Measurements from ENCODE around the gene BRD7. TPM values are rescaled to one million over a fixed set of nuclear protein-coding genes. Genes with fewer than 3 reads are reported as not detected.

Gene BRD7
- total and polyA plus RNA-seq, 2 donors = 45.9 to 48.1 TPM

DNA sequence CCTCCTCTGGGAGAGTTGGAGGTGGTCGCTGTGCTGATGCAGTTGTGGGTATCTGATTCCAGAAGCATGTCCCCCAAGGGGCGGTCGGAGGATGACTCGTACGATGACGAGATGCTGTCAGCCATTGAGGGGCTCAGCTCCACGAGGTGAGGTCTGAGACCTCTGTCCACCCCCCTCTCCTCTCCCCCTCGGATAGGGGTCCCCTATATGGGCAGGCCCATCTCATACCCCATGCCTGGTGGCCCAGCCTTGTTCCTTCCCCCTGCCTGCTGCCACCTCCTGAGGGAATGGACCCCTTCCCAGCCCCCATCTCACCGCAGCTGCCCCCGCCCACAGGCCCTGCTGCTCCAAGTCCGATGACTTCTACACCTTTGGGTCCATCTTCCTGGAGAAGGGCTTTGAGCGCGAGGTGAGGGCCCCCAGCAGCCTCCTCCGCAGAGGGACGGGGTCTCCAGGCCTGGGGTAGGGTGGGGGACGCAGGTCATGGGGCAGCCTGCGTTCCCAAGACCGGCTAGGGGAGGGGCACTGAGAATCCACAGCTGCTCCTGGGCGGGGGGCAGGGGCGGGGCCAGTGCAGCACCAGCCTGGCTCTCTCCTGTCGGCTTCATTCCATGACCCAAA lies 63.2 kb downstream of the BRD7 start:
- no peak for DNase-seq (ENCODE audit: extremely low spot score)
- H3K27ac ChIP-seq (ENCODE audit: low read depth) = no peak overlapping the region
- 86% methylated on average over 21 of the region's 21 CpGs for WGBS
- H3K36me3 ChIP-seq (ENCODE audit: insufficient read depth) = no peaks in the 10 kb centered on the region
- no peaks in the 10 kb centered on the region for H3K4me1 ChIP-seq (ENCODE audit: insufficient read depth)
- no peak overlapping the region for H3K4me3 ChIP-seq (ENCODE audit: low read depth, low read length)

DNA sequence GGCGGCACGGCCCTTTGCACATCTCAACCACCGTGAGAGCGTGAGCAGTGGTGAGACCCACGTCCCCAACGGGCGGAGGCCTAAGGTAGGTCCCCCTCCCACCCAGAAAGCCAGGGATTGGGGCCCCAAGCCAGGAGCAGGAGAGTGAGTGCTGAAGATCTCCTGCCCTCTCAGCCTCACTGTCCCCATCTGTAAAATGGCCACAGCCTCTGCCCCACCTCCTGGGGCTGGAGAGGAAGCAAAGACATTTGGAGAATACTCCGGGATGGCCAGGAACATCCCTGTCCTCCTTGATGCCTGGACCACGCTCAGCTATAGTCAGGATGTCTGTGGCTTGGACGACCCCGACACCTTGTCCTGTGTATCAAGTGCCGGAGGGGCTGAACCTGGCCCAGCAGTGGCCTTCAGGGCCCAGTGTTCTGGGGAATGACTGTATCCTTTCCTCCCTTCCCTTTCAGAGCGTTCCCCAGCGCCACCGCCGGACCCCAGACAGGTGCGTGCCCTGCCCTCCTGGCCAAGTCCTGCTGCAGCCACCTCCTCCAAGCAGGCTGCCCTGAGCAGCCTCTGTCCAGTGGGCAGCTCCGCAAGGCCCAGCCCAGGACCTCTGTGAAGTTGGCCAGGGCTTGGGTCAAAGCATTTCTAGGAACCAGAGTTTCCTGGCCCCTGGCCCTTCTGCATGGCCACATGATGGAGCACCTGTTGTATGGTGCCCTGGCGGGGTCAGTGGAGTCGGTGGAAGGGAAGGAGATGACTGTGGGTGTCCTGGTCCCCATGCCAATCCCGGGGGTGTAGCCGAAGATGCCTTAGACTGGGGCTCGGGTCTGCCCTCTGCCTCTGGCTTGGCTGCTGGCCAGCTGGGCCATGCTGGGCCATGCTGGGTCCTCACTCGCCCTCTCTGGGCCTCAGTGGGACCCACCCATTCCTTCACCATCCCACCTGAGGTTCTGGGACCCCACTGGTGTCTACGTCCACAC lies 64.0 kb downstream of the BRD7 start:
- Histone ChIP-seq H3K4me3 (ENCODE audit: low read depth, low read length) (no peak overlapping the region), H3K27ac (ENCODE audit: low read depth) (no peak overlapping the region), H3K36me3 (ENCODE audit: insufficient read depth) (no peaks in the 10 kb centered on the region), H3K4me1 (ENCODE audit: insufficient read depth) (no peaks in the 10 kb centered on the region)
- 94% methylated on average over 25 of the region's 25 CpGs for WGBS
- no peak for DNase-seq (ENCODE audit: extremely low spot score)

DNA sequence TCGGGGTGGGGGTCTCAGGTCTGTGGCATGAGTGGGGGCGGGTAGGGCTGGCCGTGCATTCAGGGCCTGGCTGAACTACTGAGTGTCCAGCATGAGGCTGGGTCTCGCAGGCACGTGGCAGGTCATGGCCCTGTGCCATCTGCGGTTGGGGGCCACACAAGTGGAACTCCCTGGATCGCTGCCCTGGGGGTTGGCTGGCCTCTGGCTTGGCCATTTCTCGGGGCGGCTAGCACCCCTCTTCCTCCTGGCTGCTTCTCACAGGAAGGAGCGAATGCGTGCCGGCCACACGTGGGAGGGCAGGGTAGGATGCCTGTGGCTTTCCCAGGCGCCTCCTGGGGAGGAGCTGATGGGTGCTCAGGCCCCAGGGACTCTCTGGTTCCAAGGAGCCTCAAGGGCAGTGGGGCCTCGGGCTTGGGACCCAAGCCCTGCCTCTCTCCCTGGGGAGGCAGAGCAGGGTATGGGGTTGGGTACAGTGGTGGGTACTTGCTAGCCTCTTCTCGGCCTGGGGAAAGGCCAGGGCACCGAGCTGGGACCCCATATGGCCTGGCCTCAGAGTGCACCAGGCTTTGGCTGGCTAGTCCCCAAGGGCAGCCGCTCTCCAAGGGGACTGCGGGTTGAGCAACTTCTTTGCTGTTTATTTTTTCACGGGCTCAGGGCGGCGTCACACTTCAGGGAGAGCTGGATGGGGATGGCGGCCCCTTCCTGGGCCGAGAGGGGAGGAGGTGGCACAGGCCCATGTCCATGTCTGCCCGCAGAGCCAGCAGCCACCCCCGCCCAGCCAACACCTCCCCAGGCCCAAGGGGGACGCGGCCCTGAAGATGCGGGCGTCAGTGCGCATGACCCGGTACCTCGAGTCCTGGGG lies 65.0 kb downstream of the BRD7 start:
- H3K4me3 ChIP-seq (ENCODE audit: low read depth, low read length) = no peak overlapping the region
- WGBS = 82% methylated on average over 33 of the region's 33 CpGs
- H3K4me1 ChIP-seq (ENCODE audit: insufficient read depth) = no peaks in the 10 kb centered on the region
- H3K27ac ChIP-seq (ENCODE audit: low read depth) = no peak overlapping the region
- no peaks in the 10 kb centered on the region for H3K36me3 ChIP-seq (ENCODE audit: insufficient read depth)
- DNase-seq (ENCODE audit: extremely low spot score) = no peak

DNA sequence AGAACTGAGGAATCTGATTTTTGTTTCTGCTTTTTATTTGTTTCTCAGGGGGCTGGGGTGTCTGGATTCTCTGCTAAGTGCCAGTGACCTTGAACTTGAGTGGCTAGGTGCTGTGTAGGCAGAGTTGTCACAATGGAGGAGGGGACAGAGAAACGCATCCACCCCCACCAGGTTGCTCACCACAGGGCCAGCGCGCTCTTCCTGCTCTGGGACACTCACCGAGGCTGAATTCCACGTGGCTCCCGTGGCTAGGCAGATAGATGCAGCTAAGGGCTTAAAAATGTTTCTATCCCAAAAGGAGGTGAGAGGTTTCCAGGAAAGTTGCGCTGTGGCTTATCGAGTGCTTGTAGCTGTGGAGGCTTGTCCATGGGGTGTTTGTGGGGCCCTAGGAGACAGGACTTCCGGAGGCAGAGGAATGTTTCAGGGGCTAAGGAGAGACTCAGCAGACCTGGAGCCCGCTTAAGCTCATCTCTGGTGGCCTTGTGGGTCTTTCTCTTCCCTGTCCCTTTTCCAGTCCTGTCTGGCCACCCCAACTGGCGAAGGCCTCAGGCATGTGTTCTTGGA lies 65.7 kb downstream of the BRD7 start:
- no peaks in the 10 kb centered on the region for H3K36me3 ChIP-seq (ENCODE audit: insufficient read depth)
- H3K4me3 ChIP-seq (ENCODE audit: low read depth, low read length) = no peak overlapping the region
- H3K4me1 ChIP-seq (ENCODE audit: insufficient read depth) = no peaks in the 10 kb centered on the region
- WGBS = 83% methylated on average over 11 of the region's 11 CpGs
- DNase-seq (ENCODE audit: extremely low spot score) = no peak
- H3K27ac ChIP-seq (ENCODE audit: low read depth) = no peak overlapping the region

DNA sequence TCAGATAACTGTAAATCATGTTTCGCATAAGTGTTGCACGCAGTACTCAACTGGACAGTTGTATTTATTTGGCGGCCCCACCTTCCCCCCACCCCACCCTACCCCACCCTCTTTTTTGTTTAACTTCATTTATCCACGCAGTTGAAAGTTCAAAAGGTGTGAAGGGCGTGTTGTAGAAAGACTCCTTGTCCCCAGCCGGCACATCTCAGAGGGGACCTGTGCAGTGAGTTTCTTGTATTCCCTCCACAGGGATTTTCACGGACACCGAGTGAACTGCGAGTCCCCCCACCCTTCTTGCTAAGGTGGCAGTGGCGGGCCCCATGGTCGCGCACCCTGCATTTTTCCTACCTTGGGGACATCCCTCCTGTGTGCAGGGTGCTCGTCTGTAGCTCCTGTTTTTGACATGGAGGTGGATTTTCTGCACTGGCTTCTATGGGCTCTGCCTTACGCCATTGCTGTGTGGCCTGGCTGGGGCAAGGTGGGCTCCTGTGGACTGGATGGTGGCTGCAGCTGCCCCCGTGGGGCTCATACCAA lies 66.2 kb downstream of the BRD7 start:
- WGBS = 88% methylated on average over 15 of the region's 15 CpGs
- no peak for DNase-seq (ENCODE audit: extremely low spot score)
- Histone ChIP-seq H3K27ac (ENCODE audit: low read depth) (no peak overlapping the region), H3K36me3 (ENCODE audit: insufficient read depth) (no peaks in the 10 kb centered on the region), H3K4me3 (ENCODE audit: low read depth, low read length) (no peak overlapping the region), H3K4me1 (ENCODE audit: insufficient read depth) (no peaks in the 10 kb centered on the region)

DNA sequence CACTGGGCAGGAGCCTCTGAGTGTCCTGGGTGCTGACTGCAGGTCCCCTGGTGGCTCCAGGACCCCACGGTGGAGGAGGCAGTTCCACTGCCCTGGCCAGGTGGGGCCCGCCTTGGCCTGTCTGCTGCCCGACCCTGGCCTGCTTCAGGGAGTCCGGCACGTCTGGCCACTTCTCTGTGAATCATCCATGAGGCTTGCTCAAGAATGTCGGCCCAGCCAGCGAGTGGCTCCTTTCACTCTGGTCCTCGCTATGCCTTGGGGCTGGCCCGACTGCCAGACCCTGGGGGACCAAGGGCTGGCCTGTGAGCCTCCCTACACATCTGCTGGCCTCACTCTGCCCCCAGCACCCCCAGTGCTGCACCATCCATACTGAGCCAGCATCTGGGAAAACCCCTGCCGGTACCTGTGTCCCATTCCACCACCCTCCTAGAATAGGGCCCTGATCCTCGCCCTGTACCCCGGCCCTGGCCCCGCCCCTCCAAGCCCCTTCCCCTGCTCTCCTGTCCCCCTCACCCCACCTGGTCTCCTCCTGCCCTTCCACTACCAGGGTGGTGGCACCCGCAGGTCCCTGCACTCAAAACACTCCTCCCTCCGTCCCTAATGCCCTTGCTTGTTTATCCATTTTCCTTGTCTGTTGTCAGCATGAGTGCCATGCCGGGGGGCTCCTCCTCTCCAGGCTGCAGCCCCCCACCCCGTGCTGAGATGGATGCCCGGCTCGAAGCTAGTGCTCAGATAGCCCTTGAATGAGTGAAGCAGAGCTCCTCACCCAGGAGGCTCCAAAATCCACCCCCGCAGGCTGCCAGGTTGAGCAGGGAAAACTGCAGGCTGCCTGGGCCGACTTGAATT lies 66.9 kb downstream of the BRD7 start:
- no peak overlapping the region for H3K4me3 ChIP-seq (ENCODE audit: low read depth, low read length)
- H3K36me3 ChIP-seq (ENCODE audit: insufficient read depth) = no peaks in the 10 kb centered on the region
- H3K27ac ChIP-seq (ENCODE audit: low read depth) = no peak overlapping the region
- DNase-seq (ENCODE audit: extremely low spot score) = no peak
- 68% methylated on average over 21 of the region's 21 CpGs for WGBS
- H3K4me1 ChIP-seq (ENCODE audit: insufficient read depth) = no peaks in the 10 kb centered on the region

DNA sequence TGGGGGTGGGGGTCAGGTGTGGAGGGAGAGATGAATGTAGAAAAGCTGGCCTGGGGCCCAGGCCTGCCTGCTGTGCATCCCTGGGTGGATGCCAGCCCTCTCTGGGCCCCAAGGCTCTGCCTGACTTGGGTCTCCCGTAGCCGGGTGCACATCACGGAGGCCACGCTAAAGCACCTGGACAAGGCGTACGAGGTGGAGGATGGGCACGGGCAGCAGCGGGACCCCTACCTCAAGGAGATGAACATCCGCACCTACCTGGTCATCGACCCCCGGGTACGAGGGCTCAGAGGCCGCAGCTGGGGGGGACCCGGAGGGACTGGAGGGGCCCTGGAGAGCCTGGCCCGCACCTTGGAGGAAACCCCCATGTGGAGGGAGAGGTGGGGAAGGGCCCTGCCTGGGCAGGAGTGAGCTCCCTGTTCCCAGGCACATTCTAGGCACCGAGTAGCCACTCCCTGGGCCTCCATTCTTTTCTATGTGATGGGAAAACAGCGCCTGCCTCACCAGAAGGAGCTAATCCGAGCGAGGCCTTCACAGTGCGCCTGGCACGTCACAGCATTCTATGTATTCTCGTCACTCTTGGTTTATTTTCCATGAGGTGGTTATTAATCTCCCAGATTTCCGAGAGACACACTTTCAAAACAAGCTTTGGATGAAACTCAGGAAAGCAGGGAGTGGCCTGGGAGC lies 67.7 kb downstream of the BRD7 start:
- 85% methylated on average over 23 of the region's 23 CpGs for WGBS
- Histone ChIP-seq H3K27ac (ENCODE audit: low read depth) (no peak overlapping the region), H3K4me1 (ENCODE audit: insufficient read depth) (no peaks in the 10 kb centered on the region), H3K4me3 (ENCODE audit: low read depth, low read length) (no peak overlapping the region), H3K36me3 (ENCODE audit: insufficient read depth) (no peaks in the 10 kb centered on the region)
- no peak for DNase-seq (ENCODE audit: extremely low spot score)

DNA sequence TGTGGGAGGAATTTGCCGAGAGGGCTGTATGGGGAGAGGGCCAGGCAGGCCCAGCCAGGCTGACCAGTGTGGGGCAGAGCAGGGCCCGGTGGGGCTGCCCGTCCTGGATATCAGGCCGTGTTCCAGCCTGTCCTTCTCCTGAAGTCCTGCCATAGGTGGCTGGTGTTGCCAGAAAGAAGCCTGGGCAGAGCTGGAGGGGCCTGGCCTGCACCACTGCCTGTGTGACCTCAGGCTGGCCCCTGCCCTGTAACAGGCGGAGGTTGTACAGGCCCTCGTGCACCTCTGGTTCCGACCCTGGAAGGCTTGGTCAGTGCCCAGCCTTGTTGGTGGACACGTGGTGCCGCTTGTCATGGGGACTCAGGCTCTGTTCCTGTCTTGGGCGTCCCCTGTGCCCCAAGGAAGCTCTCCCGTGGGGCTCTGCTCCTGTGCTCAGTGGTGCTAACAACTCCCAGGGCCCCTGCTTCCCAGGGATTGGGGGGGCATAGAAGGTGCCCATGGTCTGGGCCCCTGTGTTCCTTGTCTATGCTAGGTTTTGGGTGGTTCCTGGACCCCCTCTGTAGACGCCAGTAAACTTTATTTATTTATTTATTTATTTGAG lies 69.2 kb downstream of the BRD7 start:
- no peaks in the 10 kb centered on the region for H3K36me3 ChIP-seq (ENCODE audit: insufficient read depth)
- no peak overlapping the region for H3K4me3 ChIP-seq (ENCODE audit: low read depth, low read length)
- H3K4me1 ChIP-seq (ENCODE audit: insufficient read depth) = no peaks in the 10 kb centered on the region
- WGBS = 91% methylated on average over 12 of the region's 12 CpGs
- DNase-seq (ENCODE audit: extremely low spot score) = no peak
- no peak overlapping the region for H3K27ac ChIP-seq (ENCODE audit: low read depth)

DNA sequence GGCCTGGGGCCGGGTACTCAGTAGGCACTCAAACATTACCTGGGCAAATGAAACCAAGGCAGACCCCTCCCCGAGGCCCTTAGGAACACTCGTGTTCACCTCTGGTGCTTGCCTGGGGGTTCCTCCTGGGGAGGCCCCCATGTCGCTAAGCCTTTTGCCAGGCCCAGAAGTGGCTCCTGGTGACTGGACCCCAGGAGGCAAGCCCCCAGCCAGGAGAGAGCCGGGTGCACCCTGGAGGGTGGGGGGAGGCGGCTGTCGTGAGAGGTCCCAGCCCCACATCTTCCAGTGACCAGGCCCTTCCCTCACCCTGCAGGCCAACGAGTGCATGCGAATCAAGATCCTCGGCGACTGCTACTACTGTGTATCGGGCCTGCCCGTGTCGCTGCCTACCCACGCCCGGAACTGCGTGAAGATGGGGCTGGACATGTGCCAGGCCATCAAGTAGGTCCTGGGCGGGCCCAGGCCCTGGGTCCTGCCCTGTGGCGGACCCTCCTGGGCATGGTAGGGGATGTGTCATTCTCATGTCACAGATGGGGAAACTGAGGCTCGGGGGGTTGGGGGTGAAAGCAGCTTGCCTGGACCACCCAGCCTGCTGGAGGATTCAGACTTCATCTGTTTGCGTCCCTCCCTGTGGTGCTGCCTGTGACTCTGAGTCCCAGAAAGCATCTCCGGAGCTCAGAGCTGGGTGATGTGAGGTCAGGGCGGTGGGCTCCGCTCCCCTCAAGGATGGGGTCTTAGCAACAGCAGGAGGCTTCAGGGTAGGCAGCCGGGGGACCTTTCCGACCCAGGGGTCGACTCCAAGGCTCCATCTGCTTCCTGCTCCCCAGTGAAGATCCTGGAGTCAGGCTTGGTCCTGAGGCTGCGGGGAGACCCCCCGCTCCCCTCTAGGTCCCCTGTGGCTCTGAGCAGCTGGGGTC lies 69.9 kb downstream of the BRD7 start:
- DNase-seq (ENCODE audit: extremely low spot score) = no peak
- H3K36me3 ChIP-seq (ENCODE audit: insufficient read depth) = no peaks in the 10 kb centered on the region
- H3K4me1 ChIP-seq (ENCODE audit: insufficient read depth) = no peaks in the 10 kb centered on the region
- no peak overlapping the region for H3K4me3 ChIP-seq (ENCODE audit: low read depth, low read length)
- H3K27ac ChIP-seq (ENCODE audit: low read depth) = no peak overlapping the region
- 87% methylated on average over 29 of the region's 29 CpGs for WGBS

DNA sequence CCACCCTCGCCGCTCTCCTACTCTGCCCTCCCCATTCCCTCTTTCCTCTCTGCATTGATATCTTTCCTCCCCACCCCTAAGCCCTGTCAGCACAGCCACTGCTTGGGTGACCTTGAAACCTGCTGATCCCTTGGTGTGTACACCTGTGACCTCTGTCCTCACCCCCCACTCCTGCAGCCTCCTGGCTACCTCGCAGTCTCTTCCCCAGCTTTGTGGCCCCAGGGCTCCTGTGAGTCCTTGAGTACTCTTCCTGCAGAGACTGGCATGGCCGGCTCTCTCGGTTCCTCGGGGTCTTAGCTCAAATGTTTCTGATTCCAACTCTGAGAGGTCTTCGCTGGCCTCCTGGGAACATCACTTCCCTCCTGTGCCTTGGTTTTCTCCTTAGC lies 70.7 kb downstream of the BRD7 start:
- H3K27ac ChIP-seq (ENCODE audit: low read depth) = no peak overlapping the region
- DNase-seq (ENCODE audit: extremely low spot score) = no peak
- no peaks in the 10 kb centered on the region for H3K4me1 ChIP-seq (ENCODE audit: insufficient read depth)
- H3K36me3 ChIP-seq (ENCODE audit: insufficient read depth) = no peaks in the 10 kb centered on the region
- 93% methylated on average over 7 of the region's 7 CpGs for WGBS
- no peak overlapping the region for H3K4me3 ChIP-seq (ENCODE audit: low read depth, low read length)
